PC-9 (cell line): ENCODE data around the gene HDAC8. TPM values are rescaled to one million over a fixed set of nuclear protein-coding genes. Genes with fewer than 3 reads are reported as not detected.

Source experiments
- BruUV-seq: library from RNA; stranded (reverse); fragments of 400-500 nt; replicated peaks from 2 replicates; lab custom pipeline; 2021; lab: Mats Ljungman, UMichigan
- CTCF ChIA-PET: fragments of 300-600 bp; sonication (Branson Sonifier 250); formaldehyde crosslinking; loops from one replicate; lab custom pipeline; 2022; ENCODE audit warnings: antibody characterized with exemption; lab: Charles Lee
- POLR2A ChIA-PET: fragments of 300-600 bp; sonication (Branson Sonifier 250); formaldehyde crosslinking; loops from one replicate; lab custom pipeline; 2022; ENCODE audit warnings: antibody characterized with exemption; ENCODE audit not compliant: unreplicated experiment; lab: Charles Lee
- DNase-seq, 2 experiments: peaks; one replicate each; pipeline versions ENCODE4 v3.0.0 to v3.0.0-alpha.2; 2015 to 2022; ENCODE audit warnings: mixed read lengths in 1 of 2
- H2AFZ ChIP-seq: fragments of 200-600 bp; sonication (generic); 2 replicates; pipeline ENCODE4 v1.8.1; 2017; ENCODE audit warnings: antibody characterized with exemption
- H3F3A ChIP-seq: fragments of 200-600 bp; sonication (generic); 2 replicates; pipeline ENCODE4 v1.8.1; 2017; ENCODE audit warnings: antibody characterized with exemption, mild to moderate bottlenecking, low read depth; ENCODE audit not compliant: insufficient read depth
- H3K27ac ChIP-seq: fragments of 200-600 bp; sonication (generic); 2 replicates; pipeline ENCODE4 v1.6.1; 2016; ENCODE audit warnings: mixed run types
- H3K27me3 ChIP-seq: fragments of 200-600 bp; sonication (generic); 2 replicates; pipeline ENCODE4 v1.6.1; 2016; ENCODE audit warnings: low read depth, mixed run types; ENCODE audit not compliant: insufficient read depth
- H3K36me3 ChIP-seq: fragments of 200-600 bp; sonication (generic); 2 replicates; pipeline ENCODE4 v1.6.1; 2016; ENCODE audit warnings: low read depth, mixed run types
- H3K4me1 ChIP-seq: fragments of 200-600 bp; sonication (generic); replicated peaks from 2 replicates; pipeline ENCODE4 v1.6.1; 2016; ENCODE audit warnings: mixed run types; ENCODE audit not compliant: insufficient read depth
- H3K4me2 ChIP-seq: fragments of 200-600 bp; sonication (generic); 2 replicates; pipeline ENCODE4 v1.6.1; 2017; ENCODE audit warnings: mixed run types
- H3K4me3 ChIP-seq: fragments of 200-600 bp; sonication (generic); 2 replicates; pipeline ENCODE4 v1.6.1; 2016; ENCODE audit warnings: mixed run types
- H3K79me2 ChIP-seq: fragments of 200-600 bp; sonication (generic); 2 replicates; pipeline ENCODE4 v1.6.1; 2017; ENCODE audit warnings: low read depth, mixed run types
- H3K9me2 ChIP-seq: fragments of 200-600 bp; sonication (generic); 2 replicates; pipeline ENCODE4 v1.8.1; 2017; ENCODE audit warnings: mild to moderate bottlenecking; ENCODE audit not compliant: insufficient read depth
- H3K9me3 ChIP-seq: fragments of 200-600 bp; sonication (generic); 2 replicates; pipeline ENCODE4 v1.8.1; 2016; ENCODE audit warnings: low read depth; ENCODE audit not compliant: insufficient read depth
- H4K20me1 ChIP-seq: fragments of 200-600 bp; sonication (generic); 2 replicates; pipeline ENCODE4 v1.8.1; 2017; ENCODE audit not compliant: insufficient read depth
- CTCF ChIP-seq: fragments of 200-600 bp; sonication (generic); conservative IDR thresholded peaks from 2 replicates; pipeline ENCODE4 v1.6.1; 2017; ENCODE audit warnings: mixed run types, antibody characterized with exemption, mild to moderate bottlenecking, moderate library complexity
- EZH2 ChIP-seq: fragments of 200-600 bp; sonication (generic); IDR thresholded peaks from 2 replicates; pipeline ENCODE4 v1.8.0; 2017; ENCODE audit warnings: antibody characterized with exemption, low read depth
- intact Hi-C: fragments of 100-400 bp; cut with micrococcal nuclease; formaldehyde crosslinking; loops from one replicate; pipeline ENCODE4 v1.10.0; 2022; ENCODE audit not compliant: unreplicated experiment
- total RNA-seq: library from RNA; stranded (reverse); gene quantifications from 2 replicates; pipeline ENCODE4 v1.2.3, GENCODE V29; 2021

The HDAC8 gene
- total RNA-seq, 1 experiment from 2014 or later: 61.3 TPM

GRCh38 chrX:72360326-72360725 lies 212.3 kb downstream of the HDAC8 start:
- BruUV-seq: no TSS peak
- H3K4me3 ChIP-seq: no peak overlapping the region
- CTCF ChIA-PET: no interaction called here
- no peaks in the 10 kb centered on the region for H3F3A ChIP-seq
- H2AFZ ChIP-seq: no peak overlapping the region
- DNase-seq: no peak
- TF ChIP-seq EZH2: no peak
- TF ChIP-seq CTCF: no peak
- H3K9me3 ChIP-seq: no peaks in the 10 kb centered on the region
- no peaks in the 10 kb centered on the region for H3K27me3 ChIP-seq
- no peaks in the 10 kb centered on the region for H4K20me1 ChIP-seq
- no peaks in the 10 kb centered on the region for H3K4me1 ChIP-seq
- H3K79me2 ChIP-seq: no peaks in the 10 kb centered on the region
- H3K9me2 ChIP-seq: no peaks in the 10 kb centered on the region
- intact Hi-C loops: no loop called here
- POLR2A ChIA-PET: no interaction called here
- H3K36me3 ChIP-seq: no peaks in the 10 kb centered on the region
- no peak overlapping the region for H3K4me2 ChIP-seq
- no peak overlapping the region for H3K27ac ChIP-seq

- H3K36me3 ChIP-seq: no peaks in the 10 kb centered on the region
- POLR2A ChIA-PET: no interaction called here
- no peaks in the 10 kb centered on the region for H4K20me1 ChIP-seq
- no peak overlapping the region for H3K4me2 ChIP-seq
- H3K9me2 ChIP-seq: no peaks in the 10 kb centered on the region
- H3K27ac ChIP-seq: no peak overlapping the region
- H3K4me1 ChIP-seq: no peaks in the 10 kb centered on the region
- H3K4me3 ChIP-seq: no peak overlapping the region
- no peak overlapping the region for H2AFZ ChIP-seq
- TF ChIP-seq EZH2: no peak
- TF ChIP-seq CTCF: no peak
- no peaks in the 10 kb centered on the region for H3K9me3 ChIP-seq
- no peaks in the 10 kb centered on the region for H3K79me2 ChIP-seq
- H3F3A ChIP-seq: no peaks in the 10 kb centered on the region
- intact Hi-C loops: no loop called here
- DNase-seq: no peak
- no TSS peak for BruUV-seq
- CTCF ChIA-PET: no interaction called here
- H3K27me3 ChIP-seq: no peaks in the 10 kb centered on the region
Measured at GRCh38 chrX:72358313-72358712, 214.3 kb downstream of the HDAC8 start.

GRCh38 chrX:72352786-72353185 lies 219.9 kb downstream of the HDAC8 start:
- TF ChIP-seq CTCF (no peak), EZH2 (no peak)
- Histone ChIP-seq H3K79me2 (no peaks in the 10 kb centered on the region), H3K27me3 (no peaks in the 10 kb centered on the region), H3K4me1 (no peaks in the 10 kb centered on the region), H3K4me3 (no peak overlapping the region), H4K20me1 (no peaks in the 10 kb centered on the region), H3K36me3 (no peaks in the 10 kb centered on the region), H3K9me3 (no peaks in the 10 kb centered on the region), H3F3A (no peaks in the 10 kb centered on the region), H3K27ac (no peak overlapping the region), H2AFZ (no peak overlapping the region), H3K9me2 (no peaks in the 10 kb centered on the region), H3K4me2 (no peak overlapping the region)
- BruUV-seq: no TSS peak
- no peak for DNase-seq
- intact Hi-C loops: no loop called here
- POLR2A ChIA-PET: no interaction called here
- CTCF ChIA-PET: interaction anchor here (0.6 kb wide), 1 partner anchor 1993 kb away, joined by 3 read pairs; no protein-coding TSS in a partner anchor
